Osteoblast (primary cell): ENCODE results near the gene TBX2. TPM values are rescaled to one million over a fixed set of nuclear protein-coding genes. Genes with fewer than 3 reads are reported as not detected.

Experiments
- DNase-seq: peaks from one replicate; pipeline ENCODE4 v3.0.0; 2011; ENCODE audit warnings: low spot score, mixed read lengths; ENCODE audit not compliant: insufficient read length; ENCODE audit errors: missing footprints
- H2AFZ ChIP-seq: 2 replicates; pipeline ENCODE4 v1.6.0; 2011; ENCODE audit warnings: mild to moderate bottlenecking, low read length
- H3K27ac ChIP-seq: 2 replicates; pipeline ENCODE4 v1.5.1; 2011; ENCODE audit warnings: mild to moderate bottlenecking, low read depth, low read length, moderate library complexity
- H3K27me3 ChIP-seq: 2 replicates; pipeline ENCODE4 v1.6.0; 2012; ENCODE audit warnings: mild to moderate bottlenecking, control low read depth, inconsistent platforms, low read length, moderate library complexity; ENCODE audit not compliant: insufficient read depth
- H3K36me3 ChIP-seq: 2 replicates; pipeline ENCODE4 v1.5.1; 2011; ENCODE audit warnings: mild to moderate bottlenecking, low read length, control low read depth, moderate library complexity; ENCODE audit not compliant: insufficient read depth
- H3K4me1 ChIP-seq: 2 replicates; pipeline ENCODE4 v1.5.1; 2011; ENCODE audit warnings: mild to moderate bottlenecking, low read length, control low read depth, moderate library complexity; ENCODE audit not compliant: insufficient read depth
- H3K4me2 ChIP-seq: 2 replicates; pipeline ENCODE4 v1.6.0; 2011; ENCODE audit warnings: mild to moderate bottlenecking, low read length; ENCODE audit not compliant: insufficient read depth
- H3K4me3 ChIP-seq: fragments of 200-600 bp; sonication (generic); 3 replicates; pipeline ENCODE4 v1.5.1; 2012; ENCODE audit warnings: mild to moderate bottlenecking, low read length, inconsistent platforms; ENCODE audit not compliant: insufficient read depth
- H3K79me2 ChIP-seq: 2 replicates; pipeline ENCODE4 v1.6.0; 2012; ENCODE audit warnings: mild to moderate bottlenecking, low read length, control low read depth, inconsistent platforms; ENCODE audit not compliant: insufficient read depth
- H3K9me3 ChIP-seq: 2 replicates; pipeline ENCODE4 v1.5.1; 2011; ENCODE audit warnings: low read depth, low read length, control low read depth
- H4K20me1 ChIP-seq: 2 replicates; pipeline ENCODE4 v1.6.0; 2012; ENCODE audit warnings: mild to moderate bottlenecking, low read length, control low read depth; ENCODE audit not compliant: insufficient read depth
- total RNA-seq: library from RNA; depleted of rRNA; stranded (reverse); fragments of >200 nt; gene quantifications from 2 replicates; pipeline ENCODE4 v1.2.3, GENCODE V29; 2012
- TF ChIP-seq, protein P1 (sequence below): IDR thresholded peaks from 2 replicates; pipeline ENCODE4 v1.5.1; 2011; ENCODE audit warnings: mild to moderate bottlenecking, low read depth, low read length, moderate library complexity; ENCODE audit errors: extremely low read depth

TBX2 gene
- total RNA-seq, 1 donor = 11.6 TPM

DNA sequence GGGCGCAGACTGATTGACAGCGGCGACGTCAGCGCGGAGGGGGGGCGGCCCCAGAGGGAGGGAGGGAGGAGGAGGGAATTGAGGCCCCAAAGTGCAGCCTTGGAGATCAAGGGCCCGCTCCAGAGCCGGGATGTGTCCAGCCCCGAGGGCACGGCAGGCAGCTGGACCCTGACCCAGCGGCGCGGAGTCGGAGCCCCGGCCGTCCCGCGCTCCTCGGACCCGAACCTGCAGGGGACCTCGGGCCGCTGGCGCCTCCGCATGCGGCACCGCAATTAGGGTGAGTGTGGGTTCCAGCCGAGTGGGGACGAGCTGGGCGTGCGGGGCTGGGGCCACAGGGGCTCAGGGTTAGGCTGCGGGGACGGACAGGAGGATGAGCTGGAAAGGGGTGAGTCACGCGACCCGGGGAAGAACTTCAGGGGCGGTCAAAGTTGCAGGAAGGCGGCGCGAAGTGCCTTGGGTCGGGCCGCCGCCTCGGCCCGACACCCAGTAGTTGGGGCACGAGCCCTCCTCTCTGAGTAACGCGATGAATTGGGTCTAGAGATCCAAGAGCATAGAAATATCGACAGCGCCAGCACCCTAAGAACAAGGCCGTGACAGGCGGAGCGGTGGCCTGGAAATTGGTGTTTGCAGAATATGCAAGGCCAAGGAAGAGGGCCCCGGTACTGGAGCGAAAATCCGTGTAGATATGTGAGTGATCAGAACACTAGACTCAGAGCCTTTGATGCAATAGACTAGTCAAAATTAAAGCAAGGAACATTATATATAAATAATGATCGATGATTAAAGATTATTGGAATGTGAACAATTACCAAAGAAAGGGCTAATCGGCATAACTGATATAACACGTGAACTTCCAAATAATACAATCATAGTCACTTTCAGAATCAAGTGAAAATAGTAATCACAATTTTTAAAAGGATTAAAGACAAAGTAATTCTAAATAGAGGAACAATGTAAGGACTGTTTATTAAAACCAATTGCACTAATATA, 53.0 kb downstream of the TBX2 start, which contains the start of gene TBX4:
Gene TBX4 (plus strand): TSS at position 122 of the 990 bp plus-strand sequence. CDS start 4,069 bp downstream, outside the sequence.
- TF ChIP-seq, protein P1, sequence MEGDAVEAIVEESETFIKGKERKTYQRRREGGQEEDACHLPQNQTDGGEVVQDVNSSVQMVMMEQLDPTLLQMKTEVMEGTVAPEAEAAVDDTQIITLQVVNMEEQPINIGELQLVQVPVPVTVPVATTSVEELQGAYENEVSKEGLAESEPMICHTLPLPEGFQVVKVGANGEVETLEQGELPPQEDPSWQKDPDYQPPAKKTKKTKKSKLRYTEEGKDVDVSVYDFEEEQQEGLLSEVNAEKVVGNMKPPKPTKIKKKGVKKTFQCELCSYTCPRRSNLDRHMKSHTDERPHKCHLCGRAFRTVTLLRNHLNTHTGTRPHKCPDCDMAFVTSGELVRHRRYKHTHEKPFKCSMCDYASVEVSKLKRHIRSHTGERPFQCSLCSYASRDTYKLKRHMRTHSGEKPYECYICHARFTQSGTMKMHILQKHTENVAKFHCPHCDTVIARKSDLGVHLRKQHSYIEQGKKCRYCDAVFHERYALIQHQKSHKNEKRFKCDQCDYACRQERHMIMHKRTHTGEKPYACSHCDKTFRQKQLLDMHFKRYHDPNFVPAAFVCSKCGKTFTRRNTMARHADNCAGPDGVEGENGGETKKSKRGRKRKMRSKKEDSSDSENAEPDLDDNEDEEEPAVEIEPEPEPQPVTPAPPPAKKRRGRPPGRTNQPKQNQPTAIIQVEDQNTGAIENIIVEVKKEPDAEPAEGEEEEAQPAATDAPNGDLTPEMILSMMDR = no peak
- peak within 1 kb of the TSS; percentile 82 for H2AFZ ChIP-seq
- no peaks in the 10 kb centered on the region for H3K36me3 ChIP-seq
- H3K79me2 ChIP-seq = no peaks in the 10 kb centered on the region
- peak within 1 kb of the TSS; percentile 74 for H3K4me2 ChIP-seq
- peak; percentile 96 for DNase-seq
- peak within 1 kb of the TSS; percentile 67 for H3K4me3 ChIP-seq
- peaks cover 50% of the 10 kb centered on the region for H3K27me3 ChIP-seq
- H3K4me1 ChIP-seq = no peaks in the 10 kb centered on the region
- no peak within 1 kb of the TSS for H3K27ac ChIP-seq
- no peaks in the 10 kb centered on the region for H3K9me3 ChIP-seq
- no peaks in the 10 kb centered on the region for H4K20me1 ChIP-seq

DNA sequence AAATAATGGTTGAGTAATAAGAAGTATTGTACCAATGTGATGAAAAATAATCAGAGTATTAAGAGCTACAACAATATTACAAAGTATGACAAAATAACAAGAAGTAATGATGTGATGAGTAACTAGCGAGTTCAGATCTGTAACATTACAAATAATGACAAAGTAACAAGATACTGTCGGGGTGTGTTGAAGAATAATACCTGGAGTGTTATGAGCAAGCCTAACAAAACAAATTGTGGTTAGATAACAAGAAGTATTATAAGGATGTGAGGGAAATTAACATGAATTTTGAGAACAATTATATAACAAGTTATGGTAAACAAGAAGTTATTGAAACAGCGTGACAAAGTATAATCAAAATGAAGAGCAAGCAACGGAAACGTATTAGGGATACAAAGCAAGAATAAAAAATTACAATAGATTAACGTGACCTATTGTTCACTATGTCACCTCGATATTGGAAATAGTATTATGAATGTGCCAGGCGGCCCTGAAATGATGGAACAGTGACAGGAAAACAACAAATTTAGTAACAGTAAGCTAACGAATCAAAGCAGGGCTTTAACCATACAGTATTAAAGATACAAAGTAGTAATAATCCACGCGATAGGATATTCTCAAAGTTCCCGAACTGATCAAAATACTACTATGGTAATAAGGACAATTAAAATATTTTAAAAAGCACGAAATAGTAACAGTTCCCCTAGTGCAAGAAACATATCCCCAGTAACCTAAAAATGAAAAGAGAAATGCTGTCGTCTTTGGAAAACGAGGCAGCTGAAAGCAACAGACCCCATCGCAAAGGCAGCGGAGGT, 54.1 kb downstream of the TBX2 start:
- Histone ChIP-seq H3K4me1 (no peaks in the 10 kb centered on the region), H3K27me3 (peaks cover 50% of the 10 kb centered on the region), H3K4me3 (peak overlapping the region; percentile 40), H3K36me3 (no peaks in the 10 kb centered on the region), H3K79me2 (no peaks in the 10 kb centered on the region), H2AFZ (no peak overlapping the region), H3K4me2 (peak overlapping the region; percentile 41), H4K20me1 (no peaks in the 10 kb centered on the region), H3K9me3 (no peaks in the 10 kb centered on the region), H3K27ac (no peak overlapping the region)
- peak; percentile 76 for DNase-seq
- TF ChIP-seq, protein P1 = no peak

DNA sequence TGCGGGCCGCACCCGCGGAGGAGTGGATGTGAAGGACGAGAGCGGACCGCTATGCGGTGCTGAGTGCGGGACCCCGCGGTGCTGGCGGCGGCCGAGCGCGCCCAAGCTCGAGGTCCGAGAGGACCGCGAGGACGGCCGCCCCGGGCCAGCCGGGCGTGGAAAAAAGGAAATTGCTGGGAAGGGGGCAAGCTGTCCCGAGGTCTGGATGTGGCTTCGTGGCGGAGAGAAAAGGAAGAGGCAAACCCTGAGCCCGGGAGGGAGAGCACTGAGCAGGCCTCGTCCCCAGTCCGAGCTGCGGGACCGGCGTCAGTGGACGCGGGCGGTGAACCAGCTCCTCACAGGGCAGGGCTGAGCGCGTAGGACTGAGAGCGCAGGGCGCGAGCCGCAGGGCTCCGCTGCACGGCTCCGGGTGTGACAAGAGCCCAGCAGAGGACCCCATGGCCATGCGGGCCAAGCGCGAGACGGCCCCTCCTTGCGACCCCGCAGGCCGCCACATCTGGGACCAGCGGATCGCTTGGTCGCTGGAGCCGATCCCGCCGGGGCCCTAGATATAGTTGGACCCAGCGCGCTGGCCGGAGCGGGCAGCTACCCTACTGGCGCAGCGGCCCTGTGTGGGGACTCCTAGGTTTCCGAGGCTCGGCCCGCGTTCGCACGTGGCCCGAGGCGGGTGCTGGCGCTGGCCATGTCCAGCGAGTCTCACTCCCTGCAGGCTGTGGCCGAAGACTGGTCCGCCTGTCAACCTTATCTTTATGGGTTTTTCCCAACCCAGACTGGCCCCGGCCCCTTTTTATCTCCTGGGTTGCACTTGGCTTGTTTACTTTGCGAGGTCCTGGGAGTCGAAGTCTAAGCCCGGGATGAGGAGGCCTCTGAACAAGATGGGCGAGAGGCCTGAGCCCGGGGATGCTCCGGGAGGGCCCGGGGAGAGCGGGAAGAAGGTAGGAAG, 55.0 kb downstream of the TBX2 start:
- Histone ChIP-seq H2AFZ (no peak overlapping the region), H3K27me3 (peaks cover 50% of the 10 kb centered on the region), H4K20me1 (no peaks in the 10 kb centered on the region), H3K4me2 (peak overlapping the region; percentile 41), H3K4me1 (no peaks in the 10 kb centered on the region), H3K36me3 (no peaks in the 10 kb centered on the region), H3K9me3 (no peaks in the 10 kb centered on the region), H3K79me2 (no peaks in the 10 kb centered on the region), H3K27ac (no peak overlapping the region), H3K4me3 (peak overlapping the region; percentile 40)
- peak; percentile 96 for DNase-seq
- TF ChIP-seq, protein P1 = no peak
